Endothelial cell of umbilical vein (primary cell): ENCODE data around the gene CHD9NB. TPM values are rescaled to one million over a fixed set of nuclear protein-coding genes. Genes with fewer than 3 reads are reported as not detected.
A peak's percentile ranks its signal among the peaks of the same experiment; 100 is the strongest.

Experiments used
- BruUV-seq: library from RNA; stranded (reverse); fragments of 400-500 nt; replicated peaks from 2 replicates; lab custom pipeline; 2021; lab: Mats Ljungman, UMichigan
- CTCF ChIA-PET: fragments of 300-600, 350-600 bp; sonication (Branson Sonifier 250); formaldehyde crosslinking; loops from one replicate; lab custom pipeline; 2021; ENCODE audit warnings: antibody characterized with exemption, inconsistent platforms; lab: Charles Lee
- POLR2A ChIA-PET: fragments of 300-600, 350-600 bp; sonication (Branson Sonifier 250); formaldehyde crosslinking; loops from one replicate; lab custom pipeline; 2021; ENCODE audit warnings: antibody characterized with exemption, inconsistent platforms; lab: Charles Lee
- DNase-seq: peaks from one replicate; pipeline ENCODE4 v3.0.0-alpha.2; 2011; ENCODE audit warnings: low read depth, low spot score
- FAIRE-seq: peaks from 2 replicates; lab custom pipeline; 2011; peaks lifted over from hg19 to GRCh38; lab: Jason Lieb, UNC
- H2AFZ ChIP-seq: 2 replicates; pipeline ENCODE4 v1.6.0; 2012; ENCODE audit warnings: low read depth, low read length, control low read depth, inconsistent platforms
- H3K27ac ChIP-seq: 2 replicates; pipeline ENCODE4 v1.5.1; 2011; ENCODE audit warnings: low read depth, mild to moderate bottlenecking, control low read depth, low read length, moderate library complexity; ENCODE audit not compliant: insufficient read depth
- H3K27me3 ChIP-seq, 2 experiments: 2 replicates each; pipeline versions ENCODE4 v1.6.0 to v1.6.1; 2011; ENCODE audit warnings: low read length in 2 of 2, mixed read lengths in 1 of 2; ENCODE audit not compliant: control insufficient read depth in 2 of 2, insufficient read depth in 2 of 2
- H3K36me3 ChIP-seq, 2 experiments: 2 replicates in 1 of 2; 3 replicates in 1 of 2; pipeline ENCODE4 v1.5.1; 2011; ENCODE audit warnings: low read length in 2 of 2, mild to moderate bottlenecking in 1 of 2, moderate library complexity in 1 of 2; ENCODE audit not compliant: control insufficient read depth in 2 of 2, insufficient read depth in 2 of 2; ENCODE audit errors: extremely low read depth in 1 of 2
- H3K4me1 ChIP-seq: 3 replicates; pipeline ENCODE4 v1.5.1; 2011; ENCODE audit warnings: mild to moderate bottlenecking, low read length; ENCODE audit not compliant: control insufficient read depth, insufficient read depth; ENCODE audit errors: extremely low read depth
- H3K4me2 ChIP-seq: 2 replicates; pipeline ENCODE4 v1.6.1; 2011; ENCODE audit warnings: low read length, control low read depth, mixed read lengths; ENCODE audit not compliant: insufficient read depth
- H3K4me3 ChIP-seq, 3 experiments: fragments of 200-600 bp in 1 of 3; sonication (generic), shearing (Covaris generic) in 1 of 3; replicated peaks in 1 of 3; 2 replicates each; pipeline ENCODE4 v1.5.1; 2011 to 2016; ENCODE audit warnings: control low read depth in 3 of 3, low read length in 3 of 3, mild to moderate bottlenecking in 2 of 3, inconsistent platforms in 1 of 3, low read depth in 1 of 3, moderate library complexity in 1 of 3; ENCODE audit not compliant: insufficient read depth in 1 of 3
- H3K79me2 ChIP-seq: 2 replicates; pipeline ENCODE4 v1.6.0; 2012; ENCODE audit warnings: low read length, inconsistent platforms; ENCODE audit not compliant: control insufficient read depth, insufficient read depth
- H3K9ac ChIP-seq: replicated peaks from 2 replicates; pipeline ENCODE3; 2011; ENCODE audit warnings: low read length, control low read depth; ENCODE audit not compliant: insufficient read depth; ENCODE audit errors: extremely low read depth
- H3K9me1 ChIP-seq: replicated peaks from 3 replicates; pipeline ENCODE4 v1.6.0; 2011; ENCODE audit warnings: mild to moderate bottlenecking, low read length; ENCODE audit not compliant: control insufficient read depth, insufficient read depth; ENCODE audit errors: extremely low read depth
- H3K9me3 ChIP-seq: replicated peaks from 2 replicates; pipeline ENCODE4 v1.5.1; 2012; ENCODE audit warnings: low read length, inconsistent platforms; ENCODE audit not compliant: control insufficient read depth, insufficient read depth
- H4K20me1 ChIP-seq: replicated peaks from 2 replicates; pipeline ENCODE3; 2011; ENCODE audit warnings: mild to moderate bottlenecking, low read length; ENCODE audit not compliant: control insufficient read depth, insufficient read depth; ENCODE audit errors: extremely low read depth
- CTCF ChIP-seq, 2 donors: IDR thresholded peaks; 1 replicate in 1 of 2; 2 replicates in 1 of 2; pipeline ENCODE4 v1.5.1; 2011; ENCODE audit warnings: low read length in 2 of 2, mild to moderate bottlenecking in 2 of 2, moderate library complexity in 2 of 2, control low read depth in 1 of 2, inconsistent platforms in 1 of 2, low read depth in 1 of 2; ENCODE audit not compliant: insufficient read depth in 1 of 2; ENCODE audit errors: extremely low read depth in 1 of 2
- GATA2 ChIP-seq: IDR thresholded peaks from 2 replicates; pipeline ENCODE4 v1.7.0; 2011; ENCODE audit warnings: low read depth, mild to moderate bottlenecking, moderate library complexity, mixed read lengths, low read length; ENCODE audit not compliant: insufficient read length, insufficient read depth
- dilution Hi-C: fragments of 300-500 bp; cut with MboI; formaldehyde crosslinking; loops from one replicate; pipeline ENCODE4 v1.15.0; 2019; ENCODE audit warnings: low sequenced_read_pairs; ENCODE audit not compliant: extremely low pct_ligation_motif_present
- intact Hi-C: fragments of 100-400 bp; cut with micrococcal nuclease; formaldehyde crosslinking; loops from one replicate; pipeline ENCODE4 v1.10.0; 2022
- polyA plus RNA-seq, 4 experiments: library from polyadenylated mRNA; depleted of rRNA in 3 of 4; stranded (reverse) in 3 of 4; unstranded in 1 of 4; fragments of >200 nt; gene quantifications; 2 replicates each; pipeline versions ENCODE4 v1.2.1 to v1.2.3, GENCODE V29; 2011 to 2012; ENCODE audit warnings: missing spikeins in 1 of 4
- total RNA-seq: library from RNA; stranded (reverse); gene quantifications from 2 replicates; pipeline ENCODE4 v1.2.3, GENCODE V29; 2021

Gene CHD9NB
- total and polyA plus RNA-seq, 2 donors (not counting 3 experiments of a cell fraction or from before 2014, with no cell fraction given), result 0.44 to 0.66 TPM

GRCh38 chr16:53056392-53056881 lies 3.7 kb upstream of the CHD9NB start:
- FAIRE-seq, result peak; percentile 87

More at GRCh38 chr16:53056392-53056881, 3.7 kb upstream of the CHD9NB start:
- intact Hi-C loops, result loop anchor here (10.0 kb wide), 2 partner anchors 378 to 448 kb away; partner anchors contain the start of genes AKTIP and RBL2
- dilution Hi-C loops, result no loop called here
- Histone ChIP-seq H3K36me3 (no peaks in the 10 kb centered on the region), H4K20me1 (no peaks in the 10 kb centered on the region), H3K9me3 (no peaks in the 10 kb centered on the region), H3K27ac (no peak overlapping the region), H3K4me3 (no peak overlapping the region), H3K27me3 (no peaks in the 10 kb centered on the region), H3K9ac (no peak overlapping the region), H3K79me2 (peaks cover 12% of the 10 kb centered on the region), H3K9me1 (no peaks in the 10 kb centered on the region), H3K4me1 (peaks cover 26% of the 10 kb centered on the region), H3K4me2 (peak overlapping the region; percentile 96), H2AFZ (no peak overlapping the region)
- peak; percentile 74 for DNase-seq
- ChIA-PET POLR2A (interaction anchor here (0.6 to 3.2 kb wide), 2 partner anchors 43 to 73 kb away, joined by 3 to 11 read pairs; no protein-coding TSS in a partner anchor), CTCF (interaction anchor here (0.6 to 5.6 kb wide), 14 partner anchors 16 to 227 kb away, joined by 3 to 62 read pairs (median 25); no protein-coding TSS in a partner anchor)
- TF ChIP-seq GATA2 (peak; percentile 94), CTCF (IDR thresholded peaks at IDR 0.05; ENCODE audit: extremely low read depth in 1 of 2, insufficient read depth in 1 of 2, low read depth in 1 of 2, low read length in 2 of 2) (no peak)
- no TSS peak for BruUV-seq
